HEK293 (cell line): Measurements from ENCODE around the gene TMEM200A.

Source experiments
- CTCF ChIA-PET: fragments of 350-600 bp; formaldehyde crosslinking; extraction: SDS; loops from one replicate; lab custom pipeline; 2021; ENCODE audit warnings: antibody characterized with exemption; lab: Yijun Ruan, JAX
- POLR2A ChIA-PET: fragments of 300-600 bp; formaldehyde crosslinking; extraction: SDS; loops from one replicate; lab custom pipeline; 2020; ENCODE audit warnings: antibody characterized with exemption, inconsistent platforms; lab: Yijun Ruan, JAX
- H3K27ac ChIP-seq: fragments of 200-500 bp; sonication (Bioruptor generic); 2 replicates; pipeline ENCODE4 v1.5.1; 2014; ENCODE audit warnings: low read depth, low read length, control low read depth, inconsistent platforms; ENCODE audit errors: extremely low read depth
- H3K36me3 ChIP-seq, 2 experiments: fragments of 200-500 bp in 1 of 2; sonication (Bioruptor generic) in 1 of 2; 1 replicate in 1 of 2; 2 replicates in 1 of 2; pipeline ENCODE4 v1.5.1; 2014 to 2017; ENCODE audit warnings: inconsistent platforms in 2 of 2, low read length in 2 of 2; ENCODE audit not compliant: control insufficient read depth in 2 of 2, insufficient read depth in 1 of 2
- H3K4me1 ChIP-seq: fragments of 200-500 bp; sonication (Bioruptor generic); 2 replicates; pipeline ENCODE4 v1.5.1; 2014; ENCODE audit warnings: mild to moderate bottlenecking, low read length, inconsistent platforms; ENCODE audit not compliant: control insufficient read depth, insufficient read depth
- H3K4me3 ChIP-seq: 2 replicates; pipeline ENCODE4 v1.5.1; 2011; ENCODE audit warnings: low read depth, mild to moderate bottlenecking, control low read depth, low read length, moderate library complexity
- H3K9me3 ChIP-seq: fragments of 200-500 bp; sonication (Bioruptor generic); 2 replicates; pipeline ENCODE4 v1.5.1; 2014; ENCODE audit warnings: low read depth, low read length, inconsistent platforms; ENCODE audit not compliant: control insufficient read depth, insufficient read depth
- AEBP2 ChIP-seq: fragments of 450-650 bp; formaldehyde crosslinking; IDR thresholded peaks from 2 replicates; pipeline ENCODE4 v1.5.1; 2016; ENCODE audit warnings: missing biosample characterization, missing genetic modification characterization, borderline replicate concordance
- CTCF ChIP-seq: fragments of 450-650 bp; formaldehyde crosslinking; IDR thresholded peaks from 2 replicates; pipeline ENCODE4 v1.5.1; 2016; ENCODE audit warnings: missing biosample characterization, missing genetic modification characterization
- INSM2 ChIP-seq: fragments of 450-650 bp; formaldehyde crosslinking; IDR thresholded peaks from 2 replicates; pipeline ENCODE4 v1.5.1; 2016; ENCODE audit warnings: missing biosample characterization, missing genetic modification characterization
- TCF7L2 ChIP-seq: IDR thresholded peaks from 2 replicates; pipeline ENCODE4 v1.6.1; 2011; ENCODE audit warnings: low read depth, mild to moderate bottlenecking, inconsistent platforms, low read length, moderate library complexity, borderline replicate concordance
- TSHZ1 ChIP-seq: fragments of 450-650 bp; formaldehyde crosslinking; IDR thresholded peaks from 2 replicates; pipeline ENCODE4 v1.5.1; 2016; ENCODE audit warnings: missing biosample characterization, missing genetic modification characterization, borderline replicate concordance
- YY2 ChIP-seq: fragments of 450-650 bp; formaldehyde crosslinking; IDR thresholded peaks from 2 replicates; pipeline ENCODE4 v1.5.1; 2016; ENCODE audit warnings: missing biosample characterization, missing genetic modification characterization
- ZNF202 ChIP-seq: fragments of 450-650 bp; formaldehyde crosslinking; IDR thresholded peaks from 2 replicates; pipeline ENCODE4 v1.5.1; 2016; ENCODE audit warnings: missing biosample characterization, missing genetic modification characterization, borderline replicate concordance
- ZNF239 ChIP-seq: fragments of 450-650 bp; formaldehyde crosslinking; IDR thresholded peaks from 2 replicates; pipeline ENCODE4 v1.5.1; 2016; ENCODE audit warnings: missing biosample characterization, missing genetic modification characterization
- ZNF24 ChIP-seq: fragments of 450-650 bp; formaldehyde crosslinking; IDR thresholded peaks from 2 replicates; pipeline ENCODE4 v1.5.1; 2016; ENCODE audit warnings: missing biosample characterization, missing genetic modification characterization
- ZNF248 ChIP-seq: fragments of 450-650 bp; formaldehyde crosslinking; IDR thresholded peaks from 2 replicates; pipeline ENCODE4 v1.5.1; 2017; ENCODE audit warnings: missing biosample characterization, missing genetic modification characterization
- ZNF513 ChIP-seq: fragments of 450-650 bp; IDR thresholded peaks from 2 replicates; pipeline ENCODE4 v1.5.1; 2018; ENCODE audit warnings: missing biosample characterization, missing genetic modification characterization
- ZNF521 ChIP-seq: fragments of 450-650 bp; formaldehyde crosslinking; IDR thresholded peaks from 2 replicates; pipeline ENCODE4 v1.5.1; 2017; ENCODE audit warnings: missing biosample characterization, mild to moderate bottlenecking, missing genetic modification characterization
- ZNF530 ChIP-seq: fragments of 450-650 bp; formaldehyde crosslinking; IDR thresholded peaks from 2 replicates; pipeline ENCODE4 v1.5.1; 2016; ENCODE audit warnings: low read depth, missing biosample characterization, missing genetic modification characterization
- ZNF629 ChIP-seq: fragments of 450-650 bp; formaldehyde crosslinking; IDR thresholded peaks from 2 replicates; pipeline ENCODE4 v1.5.1; 2017; ENCODE audit warnings: missing biosample characterization, missing genetic modification characterization
- ZNF837 ChIP-seq: fragments of 450-650 bp; formaldehyde crosslinking; IDR thresholded peaks from 2 replicates; pipeline ENCODE4 v1.5.1; 2016; ENCODE audit warnings: missing biosample characterization, missing genetic modification characterization
- TF ChIP-seq, protein P1 (sequence below): IDR thresholded peaks from 2 replicates; pipeline ENCODE4 v1.6.1; 2011; ENCODE audit warnings: mild to moderate bottlenecking, low read depth, low read length, borderline replicate concordance
- TF ChIP-seq, protein P2 (sequence below): fragments of 450-650 bp; formaldehyde crosslinking; IDR thresholded peaks from 2 replicates; pipeline ENCODE4 v1.5.1; 2017; ENCODE audit warnings: missing biosample characterization, mild to moderate bottlenecking, missing genetic modification characterization, moderate library complexity

The TMEM200A gene

DNA sequence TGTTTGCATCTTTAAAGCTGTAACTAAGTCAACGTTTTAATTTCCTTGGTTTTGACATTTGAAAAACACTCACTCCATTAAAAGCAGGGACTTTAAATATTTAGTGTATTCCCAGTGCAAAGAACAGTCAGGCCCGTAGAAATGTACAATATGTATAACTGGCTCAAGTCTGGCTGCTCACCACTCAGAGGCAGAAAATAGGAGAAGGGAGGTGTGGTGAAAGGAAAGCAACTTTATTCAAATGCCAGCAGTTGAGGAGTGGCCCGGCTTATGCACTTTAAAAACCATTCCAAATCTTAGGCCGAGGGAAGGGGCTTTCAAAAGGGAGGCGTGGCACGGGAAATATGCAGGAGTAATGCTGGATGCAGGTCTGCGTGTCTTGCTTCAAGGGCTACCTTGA lies 120.6 kb downstream of the TMEM200A start (continued):
- TF ChIP-seq TSHZ1 (no peak), ZNF837 (no peak), ZNF530 (tag by site-specific recombination) (no peak), YY2 (no peak), ZNF513 (tag by site-specific recombination) (no peak), ZNF521 (tag by site-specific recombination) (no peak), TCF7L2 (no peak), AEBP2 (tag by site-specific recombination) (no peak)
- TF ChIP-seq, protein P1, sequence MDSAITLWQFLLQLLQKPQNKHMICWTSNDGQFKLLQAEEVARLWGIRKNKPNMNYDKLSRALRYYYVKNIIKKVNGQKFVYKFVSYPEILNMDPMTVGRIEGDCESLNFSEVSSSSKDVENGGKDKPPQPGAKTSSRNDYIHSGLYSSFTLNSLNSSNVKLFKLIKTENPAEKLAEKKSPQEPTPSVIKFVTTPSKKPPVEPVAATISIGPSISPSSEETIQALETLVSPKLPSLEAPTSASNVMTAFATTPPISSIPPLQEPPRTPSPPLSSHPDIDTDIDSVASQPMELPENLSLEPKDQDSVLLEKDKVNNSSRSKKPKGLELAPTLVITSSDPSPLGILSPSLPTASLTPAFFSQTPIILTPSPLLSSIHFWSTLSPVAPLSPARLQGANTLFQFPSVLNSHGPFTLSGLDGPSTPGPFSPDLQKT: no peak

DNA sequence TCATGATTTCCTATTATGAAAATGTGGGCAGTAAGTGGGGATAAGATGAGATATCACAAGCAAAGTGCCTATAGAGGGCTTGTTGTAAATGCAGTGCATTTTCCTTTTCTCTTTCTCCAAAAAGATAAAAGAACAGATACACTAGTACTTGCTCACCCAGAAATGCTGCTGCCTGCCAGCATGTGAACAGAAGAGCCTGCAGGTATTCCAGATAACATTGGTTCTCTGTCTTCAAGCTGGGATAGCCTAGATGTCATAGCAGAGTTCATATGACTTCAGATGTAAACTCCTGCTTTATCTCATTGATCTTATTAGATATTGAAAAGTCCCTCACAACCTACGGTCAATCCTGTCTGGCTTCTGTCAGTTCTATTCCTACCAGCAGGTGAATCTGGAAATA lies 123.7 kb downstream of the TMEM200A start:
- Histone ChIP-seq H3K36me3 (no peaks in the 10 kb centered on the region), H3K27ac (no peak overlapping the region), H3K4me1 (no peaks in the 10 kb centered on the region), H3K9me3 (no peaks in the 10 kb centered on the region), H3K4me3 (no peak overlapping the region)
- TF ChIP-seq INSM2 (tag by site-specific recombination) (no peak), ZNF629 (tag by site-specific recombination) (no peak), ZNF202 (tag by site-specific recombination) (no peak), ZNF248 (tag by site-specific recombination) (no peak), CTCF (no peak), ZNF239 (tag by site-specific recombination) (no peak), ZNF24 (no peak)
- TF ChIP-seq, protein P2, sequence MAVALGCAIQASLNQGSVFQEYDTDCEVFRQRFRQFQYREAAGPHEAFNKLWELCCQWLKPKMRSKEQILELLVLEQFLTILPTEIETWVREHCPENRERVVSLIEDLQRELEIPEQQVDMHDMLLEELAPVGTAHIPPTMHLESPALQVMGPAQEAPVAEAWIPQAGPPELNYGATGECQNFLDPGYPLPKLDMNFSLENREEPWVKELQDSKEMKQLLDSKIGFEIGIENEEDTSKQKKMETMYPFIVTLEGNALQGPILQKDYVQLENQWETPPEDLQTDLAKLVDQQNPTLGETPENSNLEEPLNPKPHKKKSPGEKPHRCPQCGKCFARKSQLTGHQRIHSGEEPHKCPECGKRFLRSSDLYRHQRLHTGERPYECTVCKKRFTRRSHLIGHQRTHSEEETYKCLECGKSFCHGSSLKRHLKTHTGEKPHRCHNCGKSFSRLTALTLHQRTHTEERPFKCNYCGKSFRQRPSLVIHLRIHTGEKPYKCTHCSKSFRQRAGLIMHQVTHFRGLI (tag by site-specific recombination): no peak
- ChIA-PET POLR2A (no interaction called here), CTCF (interaction anchor here (0.6 kb wide), 1 partner anchor 195 kb away, joined by 5 read pairs; no protein-coding TSS in a partner anchor)
